K562 (cell line): ENCODE measurements around the gene TTLL11. TPM values are rescaled to one million over a fixed set of nuclear protein-coding genes. Genes with fewer than 3 reads are reported as not detected.
A peak's percentile ranks its signal among the peaks of the same experiment; 100 is the strongest.

Experiments
- ATAC-seq: fragments of 200-7000 bp; cut with Tn5 transposase; 3 replicates; pipeline ENCODE4 v1.9.1; 2020; ENCODE audit warnings: moderate library complexity
- BruUV-seq: library from RNA; stranded (reverse); fragments of 400-500 nt; replicated peaks from 2 replicates; lab custom pipeline; 2021; lab: Mats Ljungman, UMichigan
- CTCF ChIA-PET: fragments of 300-600 bp; formaldehyde crosslinking; extraction: SDS; loops from one replicate; lab custom pipeline; 2021; ENCODE audit warnings: low intra/inter-chr PET ratio; lab: Yijun Ruan, JAX
- POLR2A ChIA-PET: fragments of 300-600, 350-650 bp; sonication (Branson Sonifier 250); formaldehyde crosslinking; extraction: SDS; loops from one replicate; lab custom pipeline; 2021; ENCODE audit warnings: antibody characterized with exemption, inconsistent platforms; lab: Yijun Ruan, JAX
- DNase-seq, 4 experiments: peaks; one replicate each; pipeline versions ENCODE4 v3.0.0 to v3.0.0-alpha.2; 2011 to 2018; ENCODE audit warnings: low spot score in 3 of 4, mixed read lengths in 3 of 4; ENCODE audit errors: extremely low read depth in 1 of 4
- FAIRE-seq: peaks from 2 replicates; lab custom pipeline; 2011; peaks lifted over from hg19 to GRCh38; lab: Jason Lieb, UNC
- H2AFZ ChIP-seq: 2 replicates; pipeline ENCODE4 v1.6.0; 2011; ENCODE audit warnings: low read depth, low read length, control low read depth, inconsistent platforms
- H3K27ac ChIP-seq: fragments of 200-600 bp; 3 replicates; pipeline ENCODE4 v1.8.0; 2011; ENCODE audit warnings: low read depth, mild to moderate bottlenecking, control low read depth, inconsistent platforms, low read length, moderate library complexity, mixed read lengths; ENCODE audit errors: extremely low read depth
- H3K27me3 ChIP-seq, 2 experiments: fragments of 300-600 bp in 1 of 2; 2 replicates in 1 of 2; 3 replicates in 1 of 2; pipeline versions ENCODE4 v1.6.0 to v1.8.0; 2011; ENCODE audit warnings: inconsistent platforms in 2 of 2, low read length in 2 of 2, mild to moderate bottlenecking in 1 of 2, mixed read lengths in 1 of 2, moderate library complexity in 1 of 2; ENCODE audit not compliant: control insufficient read depth in 2 of 2, insufficient read depth in 2 of 2
- H3K36me3 ChIP-seq: fragments of 300-600 bp; 3 replicates; pipeline ENCODE4 v1.8.0; 2011; ENCODE audit warnings: mild to moderate bottlenecking, low read length, inconsistent platforms; ENCODE audit not compliant: control insufficient read depth, insufficient read depth
- H3K4me1 ChIP-seq, 2 experiments: fragments of 200-600 bp in 1 of 2; replicated peaks in 1 of 2; 2 replicates in 1 of 2; 3 replicates in 1 of 2; pipeline versions ENCODE4 v1.5.1 to v1.8.0; 2011; ENCODE audit warnings: inconsistent platforms in 2 of 2, low read length in 2 of 2, mild to moderate bottlenecking in 1 of 2, mixed read lengths in 1 of 2, moderate library complexity in 1 of 2; ENCODE audit not compliant: control insufficient read depth in 2 of 2, insufficient read depth in 2 of 2
- H3K4me2 ChIP-seq: 2 replicates; pipeline ENCODE4 v1.6.1; 2011; ENCODE audit warnings: low read length, control low read depth, inconsistent platforms, mixed read lengths; ENCODE audit not compliant: insufficient read depth
- H3K4me3 ChIP-seq: fragments of 200-600 bp; sonication (generic), shearing (Covaris generic); 2 replicates; pipeline ENCODE4 v1.5.1; 2016; ENCODE audit warnings: control low read depth, inconsistent platforms
- H3K79me2 ChIP-seq: fragments of 200-600 bp; 3 replicates; pipeline ENCODE4 v1.8.0; 2011; ENCODE audit warnings: low read length, inconsistent platforms; ENCODE audit not compliant: control insufficient read depth, insufficient read depth
- H3K9ac ChIP-seq, 2 experiments: 2 replicates each; pipeline versions ENCODE4 v1.6.0 to v1.6.1; 2011; ENCODE audit warnings: low read depth in 2 of 2, low read length in 2 of 2, control low read depth in 1 of 2, inconsistent platforms in 1 of 2, mild to moderate bottlenecking in 1 of 2, mixed read lengths in 1 of 2; ENCODE audit not compliant: insufficient read depth in 1 of 2
- H3K9me1 ChIP-seq: one replicate; pipeline ENCODE4 v1.6.0; 2011; ENCODE audit warnings: inconsistent platforms, mild to moderate bottlenecking, low read length, moderate library complexity; ENCODE audit not compliant: control insufficient read depth, insufficient read depth
- H3K9me3 ChIP-seq: replicated peaks from 2 replicates; pipeline ENCODE4 v1.5.1; 2011; ENCODE audit warnings: low read depth, low read length, inconsistent platforms; ENCODE audit not compliant: control insufficient read depth, insufficient read depth
- H4K20me1 ChIP-seq: replicated peaks from 2 replicates; pipeline ENCODE4 v1.6.1; 2011; ENCODE audit warnings: low read length, inconsistent platforms, mixed read lengths; ENCODE audit not compliant: control insufficient read depth, insufficient read depth
- FOXP4 ChIP-seq: sonication (generic); formaldehyde crosslinking; IDR thresholded peaks from 2 replicates; pipeline ENCODE4 v1.8.0; 2022; ENCODE audit warnings: mild to moderate bottlenecking, missing genetic modification reagents, borderline replicate concordance
- GABPA ChIP-seq: fragments of 200-800 bp; sonication (Bioruptor generic); conservative IDR thresholded peaks from 2 replicates; pipeline ENCODE4 v1.6.1; 2016; ENCODE audit warnings: low read depth, missing genetic modification characterization, missing compliant biosample characterization
- HCFC1 ChIP-seq: IDR thresholded peaks from 2 replicates; pipeline ENCODE4 v1.6.1; 2012; ENCODE audit warnings: low read depth, low read length, improper control_type of control experiment
- MBD2 ChIP-seq: sonication (generic); IDR thresholded peaks from 2 replicates; pipeline ENCODE4 v1.6.1; 2016; ENCODE audit warnings: low read depth, borderline replicate concordance
- MEF2A ChIP-seq: IDR thresholded peaks from 2 replicates; pipeline ENCODE4 v1.6.1; 2011; ENCODE audit warnings: low read depth, mild to moderate bottlenecking, low read length, moderate library complexity; ENCODE audit not compliant: control insufficient read depth
- MTA2 ChIP-seq: fragments of 450-650 bp; IDR thresholded peaks from 2 replicates; pipeline ENCODE4 v1.6.1; 2016; ENCODE audit warnings: low read depth
- NFIC ChIP-seq: fragments of 450-650 bp; IDR thresholded peaks from 2 replicates; pipeline ENCODE4 v1.6.1; 2017; ENCODE audit warnings: mild to moderate bottlenecking, inconsistent platforms
- RAD51 ChIP-seq: fragments of 450-650 bp; IDR thresholded peaks from 2 replicates; pipeline ENCODE4 v1.7.1; 2016; ENCODE audit warnings: low read depth, mild to moderate bottlenecking, borderline replicate concordance
- TEAD1 ChIP-seq, 2 experiments: fragments of 450-650 bp in 1 of 2; sonication (generic) in 1 of 2; formaldehyde crosslinking; IDR thresholded peaks; 2 replicates each; pipeline versions ENCODE4 v1.4.0 to v1.8.0; 2020 to 2022; ENCODE audit warnings: mild to moderate bottlenecking in 2 of 2, missing genetic modification reagents in 1 of 2
- ZEB2 ChIP-seq: fragments of 450-650 bp; IDR thresholded peaks from 2 replicates; pipeline ENCODE4 v1.6.1; 2016
- ZNF518B ChIP-seq: fragments of 250-450 bp; sonication (Bioruptor Pico); IDR thresholded peaks from 2 replicates; pipeline ENCODE4 v1.5.0; 2021; ENCODE audit warnings: mild to moderate bottlenecking, moderate library complexity
- ZSCAN29 ChIP-seq: fragments of 450-650 bp; IDR thresholded peaks from 2 replicates; pipeline ENCODE4 v1.6.1; 2017
- WGBS: fragments of 100-300 bp; shearing (Covaris generic); methylation state at CpG from one replicate; pipeline ENCODE4 v1.1.6; 2016; ENCODE audit warnings: low coverage, mixed read lengths; ENCODE audit not compliant: insufficient coverage; ENCODE audit errors: missing lambda C conversion rate; 5-methylcytosine and 5-hydroxymethylcytosine counted together
- in situ Hi-C: fragments of 300-500 bp; cut with MboI; formaldehyde crosslinking; loops from 4 replicates; pipeline ENCODE4 v1.15.0; 2018; ENCODE audit warnings: inconsistent platforms, mixed read lengths
- intact Hi-C: fragments of 100-400 bp; cut with micrococcal nuclease; formaldehyde crosslinking; loops from 2 replicates; pipeline ENCODE4 v1.14.2; 2022
- polyA plus RNA-seq, 8 experiments: library from polyadenylated mRNA; depleted of rRNA in 4 of 8; stranded (reverse) in 5 of 8; unstranded in 3 of 8; fragments of >200 nt; fragmentation: Nextera tagmentation in 2 of 8; fragmentation: Illumina TruSeq in 1 of 8; extraction: Ambion mirVana in 2 of 8; extraction: Trizol in 1 of 8; gene quantifications; 2 replicates each; pipeline versions ENCODE4 v1.2.1 to v1.2.3, GENCODE V29; 2011 to 2014; ENCODE audit warnings: inconsistent platforms in 1 of 8, missing spikeins in 1 of 8
- total RNA-seq, 7 experiments: library from RNA; depleted of rRNA in 6 of 7; stranded (reverse); fragments of >200 nt in 6 of 7; fragmentation: Illumina TruSeq in 2 of 7; extraction: Trizol in 2 of 7; gene quantifications; 2 replicates each; pipeline versions ENCODE4 v1.2.1 to v1.2.3, GENCODE V29; 2011 to 2021; ENCODE audit warnings: low replicate concordance in 1 of 7

Gene TTLL11
- total and polyA plus RNA-seq, 9 of the 15 experiments (the other 6 are each of a cell fraction or from before 2014, with no cell fraction given): 0.83 to 4.4 (median 2.7) TPM

- intact Hi-C loops (no loop called here), in situ Hi-C loops (no loop called here)
- Histone ChIP-seq H4K20me1 (no peaks in the 10 kb centered on the region), H3K36me3 (no peaks in the 10 kb centered on the region), H3K9ac (no peak overlapping the region), H3K79me2 (no peaks in the 10 kb centered on the region), H3K4me2 (no peak overlapping the region), H3K27ac (no peak overlapping the region), H3K9me3 (no peaks in the 10 kb centered on the region), H3K27me3 (peaks cover 7 to 16% of the 10 kb centered on the region in 2 experiments; a peak in 4 of 5 replicates), H2AFZ (no peak overlapping the region), H3K4me3 (no peak overlapping the region), H3K9me1 (no peaks in the 10 kb centered on the region), H3K4me1 (no peaks in the 10 kb centered on the region)
- no TSS peak for BruUV-seq
- TF ChIP-seq NFIC (peak; percentile 51), TEAD1 (CRISPR knock-in tag; IDR thresholded peaks at IDR 0.05) (no peak), ZEB2 (no peak)
- WGBS: 0% methylated on average over 4 of the region's 4 CpGs
- POLR2A ChIA-PET: interaction anchor here (0.9 kb wide), 1 partner anchor 11 kb away, joined by 3 read pairs; no protein-coding TSS in a partner anchor
- FAIRE-seq (peak; percentile 23), ATAC-seq (no peak), DNase-seq (no peak)
- CTCF ChIA-PET: no interaction called here
These were observed 168.4 kb downstream of the TTLL11 start for GRCh38 chr9:121924700-121925099.

GRCh38 chr9:121921444-121921843, 171.7 kb downstream of the TTLL11 start:
- ChIA-PET CTCF (no interaction called here), POLR2A (interaction anchor here (1.4 kb wide), 1 partner anchor 9 kb away, joined by 3 read pairs; no protein-coding TSS in a partner anchor)
- no peak for TF ChIP-seq MBD2
- no peak for TF ChIP-seq FOXP4 (CRISPR knock-in tag)
- no peak for TF ChIP-seq ZNF518B (CRISPR knock-in tag)
- no peak for TF ChIP-seq HCFC1
- no peak for TF ChIP-seq GABPA (tag)
- no peak for TF ChIP-seq MTA2
- no peak for TF ChIP-seq ZSCAN29
- TF ChIP-seq RAD51: no peak
- no peak for TF ChIP-seq MEF2A
- TF ChIP-seq, all 486 proteins: peak for 0
- FAIRE-seq (no peak), ATAC-seq (no peak), DNase-seq (no peak)
- Histone ChIP-seq H2AFZ (no peak overlapping the region), H3K4me2 (no peak overlapping the region), H3K27ac (no peak overlapping the region), H3K9me3 (no peaks in the 10 kb centered on the region), H4K20me1 (no peaks in the 10 kb centered on the region), H3K36me3 (no peaks in the 10 kb centered on the region), H3K4me1 (no peaks in the 10 kb centered on the region), H3K27me3 (peaks cover 4 to 11% of the 10 kb centered on the region in 2 experiments; a peak in 3 of 5 replicates), H3K9ac (no peak overlapping the region), H3K4me3 (no peak overlapping the region), H3K79me2 (no peaks in the 10 kb centered on the region), H3K9me1 (no peaks in the 10 kb centered on the region)
- in situ Hi-C loops (no loop called here), intact Hi-C loops (no loop called here)
- BruUV-seq: no TSS peak
- WGBS: 0% methylated on average over 1 of the region's 1 CpG
